Measurements from ENCODE around the gene CCN5.

Gene CCN5

DNA sequence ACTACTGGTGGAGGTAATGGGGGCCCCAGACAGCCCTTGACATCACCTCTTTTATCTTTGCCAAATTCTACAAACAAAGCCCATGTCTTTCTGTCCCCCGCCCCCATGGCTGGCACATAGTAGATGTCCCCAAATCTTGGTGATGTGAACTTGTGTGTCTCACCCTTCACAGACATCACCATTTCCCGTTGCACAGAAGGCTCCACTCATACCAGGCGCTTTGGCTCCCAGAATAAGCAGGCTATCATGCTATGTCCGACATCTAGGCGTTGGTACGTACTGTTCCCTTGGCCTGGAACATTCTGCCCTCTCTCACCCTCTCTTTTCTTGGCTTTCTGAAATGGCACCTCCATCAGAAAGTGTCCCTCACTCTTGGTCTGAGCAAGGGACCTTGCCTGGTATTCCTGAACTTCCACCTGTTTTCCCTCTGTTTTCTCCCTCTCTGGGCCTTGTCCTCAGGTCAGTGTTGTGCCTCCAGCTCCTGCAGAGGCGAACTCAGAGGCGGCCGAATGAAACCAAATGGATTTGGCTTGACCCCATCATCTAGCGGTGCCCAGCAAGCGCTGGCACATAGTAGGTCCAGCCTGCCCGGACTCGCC, 968 bp upstream of the CCN5 start:
- no peak for TF ChIP-seq EZH2phosphoT487 (IDR thresholded peaks at IDR 0.05; ENCODE audit: low read depth)
- TF ChIP-seq, protein P1, sequence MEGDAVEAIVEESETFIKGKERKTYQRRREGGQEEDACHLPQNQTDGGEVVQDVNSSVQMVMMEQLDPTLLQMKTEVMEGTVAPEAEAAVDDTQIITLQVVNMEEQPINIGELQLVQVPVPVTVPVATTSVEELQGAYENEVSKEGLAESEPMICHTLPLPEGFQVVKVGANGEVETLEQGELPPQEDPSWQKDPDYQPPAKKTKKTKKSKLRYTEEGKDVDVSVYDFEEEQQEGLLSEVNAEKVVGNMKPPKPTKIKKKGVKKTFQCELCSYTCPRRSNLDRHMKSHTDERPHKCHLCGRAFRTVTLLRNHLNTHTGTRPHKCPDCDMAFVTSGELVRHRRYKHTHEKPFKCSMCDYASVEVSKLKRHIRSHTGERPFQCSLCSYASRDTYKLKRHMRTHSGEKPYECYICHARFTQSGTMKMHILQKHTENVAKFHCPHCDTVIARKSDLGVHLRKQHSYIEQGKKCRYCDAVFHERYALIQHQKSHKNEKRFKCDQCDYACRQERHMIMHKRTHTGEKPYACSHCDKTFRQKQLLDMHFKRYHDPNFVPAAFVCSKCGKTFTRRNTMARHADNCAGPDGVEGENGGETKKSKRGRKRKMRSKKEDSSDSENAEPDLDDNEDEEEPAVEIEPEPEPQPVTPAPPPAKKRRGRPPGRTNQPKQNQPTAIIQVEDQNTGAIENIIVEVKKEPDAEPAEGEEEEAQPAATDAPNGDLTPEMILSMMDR (IDR thresholded peaks at IDR 0.05; ENCODE audit: low read depth, low read length): no peak
- H3K79me2 ChIP-seq (ENCODE audit: low read length): no peaks in the 10 kb centered on the region
- no peak overlapping the region for H3K4me3 ChIP-seq (ENCODE audit: low read length)
- no peaks in the 10 kb centered on the region for H4K20me1 ChIP-seq (ENCODE audit: insufficient read depth, low read length)
- H3K27me3 ChIP-seq (ENCODE audit: low read depth, low read length): peaks cover 15% of the 10 kb centered on the region
- H3K9me3 ChIP-seq (ENCODE audit: insufficient read depth, low read length): no peaks in the 10 kb centered on the region
- H3K4me2 ChIP-seq (ENCODE audit: low read length): no peak overlapping the region
- no peak overlapping the region for H3K27ac ChIP-seq (ENCODE audit: low read length)
- no peaks in the 10 kb centered on the region for H3K36me3 ChIP-seq (replicated peaks; ENCODE audit: low read depth, low read length)
- H2AFZ ChIP-seq (ENCODE audit: low read depth, low read length): no peak overlapping the region
- no peaks in the 10 kb centered on the region for H3K4me1 ChIP-seq (ENCODE audit: low read length)
- no peak overlapping the region for H3K9ac ChIP-seq (ENCODE audit: low read length)

DNA sequence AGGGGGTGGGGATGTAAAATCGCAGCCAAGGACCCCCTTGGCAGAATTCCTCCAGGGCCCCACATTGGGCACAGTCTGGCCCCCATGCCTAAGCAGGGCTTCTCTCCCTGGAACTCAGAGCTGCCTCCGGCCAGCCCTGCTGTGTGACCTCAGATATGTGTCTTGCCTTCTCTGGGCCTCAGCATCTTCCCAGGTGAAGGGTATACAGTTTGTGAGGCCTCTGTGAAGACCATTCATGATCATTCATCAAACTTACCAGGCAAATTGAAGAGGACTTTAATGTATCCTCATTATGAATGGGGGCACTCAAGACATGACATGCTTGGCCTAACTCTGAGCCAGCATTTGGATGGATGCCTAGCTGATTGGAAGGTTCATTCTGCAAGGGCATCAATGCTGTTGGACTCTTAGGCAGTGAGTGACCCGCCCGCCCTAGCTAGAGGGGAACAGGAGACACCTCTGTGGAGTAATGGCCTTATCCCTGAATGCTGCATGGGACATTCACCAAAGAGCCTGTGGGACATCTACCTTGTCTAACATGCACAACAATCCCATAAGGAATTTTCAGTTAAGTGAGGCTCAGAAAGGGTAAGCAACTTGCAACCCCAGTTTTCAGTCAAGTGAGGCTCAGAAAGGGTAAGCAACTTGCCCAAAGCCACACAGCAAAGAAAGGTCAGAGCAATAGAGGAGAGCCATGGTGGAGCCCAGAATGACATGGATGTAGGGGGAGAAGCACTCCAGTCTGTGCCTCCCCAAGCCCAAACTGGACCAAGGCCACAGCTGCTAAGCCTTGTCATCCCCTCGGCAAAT, 535 bp downstream of the CCN5 start:
- H3K36me3 ChIP-seq (replicated peaks; ENCODE audit: low read depth, low read length): no peaks in the 10 kb centered on the region
- H3K27ac ChIP-seq (ENCODE audit: low read length): no peak overlapping the region
- no peaks in the 10 kb centered on the region for H3K4me1 ChIP-seq (ENCODE audit: low read length)
- no peaks in the 10 kb centered on the region for H3K79me2 ChIP-seq (ENCODE audit: low read length)
- H3K4me2 ChIP-seq (ENCODE audit: low read length): no peak overlapping the region
- H3K4me3 ChIP-seq (ENCODE audit: low read length): no peak overlapping the region
- H3K27me3 ChIP-seq (ENCODE audit: low read depth, low read length): peaks cover 15% of the 10 kb centered on the region
- no peaks in the 10 kb centered on the region for H4K20me1 ChIP-seq (ENCODE audit: insufficient read depth, low read length)
- H2AFZ ChIP-seq (ENCODE audit: low read depth, low read length): no peak overlapping the region
- no peaks in the 10 kb centered on the region for H3K9me3 ChIP-seq (ENCODE audit: insufficient read depth, low read length)
- H3K9ac ChIP-seq (ENCODE audit: low read length): no peak overlapping the region
- TF ChIP-seq EZH2phosphoT487 (IDR thresholded peaks at IDR 0.05; ENCODE audit: low read depth): no peak
- TF ChIP-seq, protein P1 (IDR thresholded peaks at IDR 0.05; ENCODE audit: low read depth, low read length): no peak

GRCh38 chr20:44716309-44717106, 1.3 kb downstream of the CCN5 start:
- peaks cover 12% of the 10 kb centered on the region for H3K27me3 ChIP-seq (ENCODE audit: low read depth, low read length)
- TF ChIP-seq EZH2phosphoT487 (IDR thresholded peaks at IDR 0.05; ENCODE audit: low read depth): no peak
- TF ChIP-seq, protein P1 (IDR thresholded peaks at IDR 0.05; ENCODE audit: low read depth, low read length): no peak
- H3K79me2 ChIP-seq (ENCODE audit: low read length): no peaks in the 10 kb centered on the region
- H3K4me3 ChIP-seq (ENCODE audit: low read length): no peak overlapping the region
- H3K9me3 ChIP-seq (ENCODE audit: insufficient read depth, low read length): no peaks in the 10 kb centered on the region
- no peaks in the 10 kb centered on the region for H3K36me3 ChIP-seq (replicated peaks; ENCODE audit: low read depth, low read length)
- H3K4me2 ChIP-seq (ENCODE audit: low read length): no peak overlapping the region
- no peaks in the 10 kb centered on the region for H4K20me1 ChIP-seq (ENCODE audit: insufficient read depth, low read length)
- no peaks in the 10 kb centered on the region for H3K4me1 ChIP-seq (ENCODE audit: low read length)
- no peak overlapping the region for H2AFZ ChIP-seq (ENCODE audit: low read depth, low read length)
- no peak overlapping the region for H3K9ac ChIP-seq (ENCODE audit: low read length)
- no peak overlapping the region for H3K27ac ChIP-seq (ENCODE audit: low read length)

DNA sequence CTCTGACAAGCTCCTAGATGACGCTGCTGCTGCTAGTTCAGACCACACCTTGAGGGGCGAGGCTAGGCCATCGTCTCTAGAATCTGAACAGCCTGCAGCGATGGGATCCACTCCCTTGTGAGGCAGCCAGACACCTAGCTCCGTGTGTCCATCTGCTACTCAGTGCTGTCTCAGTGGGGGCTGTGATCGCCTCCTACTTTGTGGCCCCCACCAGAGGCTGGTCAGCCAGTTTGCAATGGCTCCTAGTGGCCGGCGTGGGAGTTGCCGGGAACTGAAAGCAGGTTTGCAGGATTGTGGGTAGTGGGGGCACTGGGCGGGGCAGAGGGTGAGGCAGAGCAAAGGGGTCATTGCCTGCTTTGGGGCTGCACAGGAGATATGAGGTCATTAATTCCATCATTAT, 2.8 kb downstream of the CCN5 start:
- no peak for TF ChIP-seq EZH2phosphoT487 (IDR thresholded peaks at IDR 0.05; ENCODE audit: low read depth)
- TF ChIP-seq, protein P1 (IDR thresholded peaks at IDR 0.05; ENCODE audit: low read depth, low read length): peak; percentile 26
- Histone ChIP-seq H3K9ac (ENCODE audit: low read length) (no peak overlapping the region), H3K4me3 (ENCODE audit: low read length) (no peak overlapping the region), H3K36me3 (replicated peaks; ENCODE audit: low read depth, low read length) (no peaks in the 10 kb centered on the region), H4K20me1 (ENCODE audit: insufficient read depth, low read length) (no peaks in the 10 kb centered on the region), H3K9me3 (ENCODE audit: insufficient read depth, low read length) (no peaks in the 10 kb centered on the region), H2AFZ (ENCODE audit: low read depth, low read length) (no peak overlapping the region), H3K4me1 (ENCODE audit: low read length) (no peaks in the 10 kb centered on the region), H3K27ac (ENCODE audit: low read length) (no peak overlapping the region), H3K27me3 (ENCODE audit: low read depth, low read length) (peaks cover 5% of the 10 kb centered on the region; the same call in 1 of the 2 replicates), H3K4me2 (ENCODE audit: low read length) (no peak overlapping the region), H3K79me2 (ENCODE audit: low read length) (no peaks in the 10 kb centered on the region)

Data from OCI-LY3 (cell line).